Epithelial cell of proximal tubule (primary cell): ENCODE measurements around the gene RDH5. TPM values are rescaled to one million over a fixed set of nuclear protein-coding genes. Genes with fewer than 3 reads are reported as not detected.

ENCODE experiments used
- DNase-seq: peaks from one replicate; pipeline ENCODE4 v3.0.0-alpha.2; 2011; ENCODE audit warnings: low read depth
- H3K4me3 ChIP-seq: 2 replicates; pipeline ENCODE4 v1.5.1; 2011; ENCODE audit warnings: low read depth, mild to moderate bottlenecking, low read length
- CTCF ChIP-seq: conservative IDR thresholded peaks from 2 replicates; pipeline ENCODE4 v1.5.1; 2012; ENCODE audit warnings: low read depth, mild to moderate bottlenecking, low read length
- total RNA-seq: library from RNA; depleted of rRNA; stranded (reverse); fragments of >200 nt; gene quantifications from 2 replicates; pipeline ENCODE4 v1.2.3, GENCODE V29; 2015

RDH5 gene
- total RNA-seq, 1 donor from 2014 or later = 2.5 TPM

DNA sequence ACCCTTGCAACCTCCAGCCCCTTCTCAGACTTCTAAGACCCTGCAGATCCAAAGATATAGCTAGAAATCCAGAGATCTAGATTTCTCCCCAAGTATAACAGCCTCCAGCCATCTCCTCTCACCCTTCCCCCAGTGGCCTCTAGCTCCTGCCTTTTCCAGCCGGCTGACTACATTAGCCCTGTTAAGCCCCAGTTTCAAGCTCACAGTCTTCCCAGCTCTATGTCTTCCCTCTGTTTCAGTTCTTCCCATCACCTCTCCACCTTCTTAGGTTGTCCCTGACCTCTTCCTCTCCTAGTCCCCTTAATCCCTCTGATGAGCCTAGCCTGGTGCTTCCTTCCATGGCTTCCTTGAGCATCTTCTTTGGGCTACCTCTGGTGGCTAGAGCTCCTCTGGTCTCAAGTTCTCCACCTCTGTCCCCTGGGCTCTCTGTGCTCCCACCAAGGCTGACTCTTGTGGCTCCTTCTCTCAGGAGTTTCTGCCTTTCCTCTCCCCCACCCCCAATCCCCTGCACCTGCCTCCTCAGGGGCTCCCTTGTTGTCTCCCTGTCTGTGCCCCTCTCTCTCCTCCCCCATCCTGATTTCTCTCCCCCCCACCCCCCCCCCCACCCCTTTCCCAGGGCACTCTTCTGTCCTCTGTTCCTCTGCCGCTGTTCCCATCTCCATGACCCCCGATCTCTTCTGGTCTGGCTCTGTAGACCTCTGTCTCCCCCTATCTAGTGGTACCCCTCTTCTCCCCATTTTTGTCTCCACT lies 21.9 kb downstream of the RDH5 start:
- H3K4me3 ChIP-seq = peak overlapping the region; percentile 47
- no peak for DNase-seq
- TF ChIP-seq CTCF = no peak

DNA sequence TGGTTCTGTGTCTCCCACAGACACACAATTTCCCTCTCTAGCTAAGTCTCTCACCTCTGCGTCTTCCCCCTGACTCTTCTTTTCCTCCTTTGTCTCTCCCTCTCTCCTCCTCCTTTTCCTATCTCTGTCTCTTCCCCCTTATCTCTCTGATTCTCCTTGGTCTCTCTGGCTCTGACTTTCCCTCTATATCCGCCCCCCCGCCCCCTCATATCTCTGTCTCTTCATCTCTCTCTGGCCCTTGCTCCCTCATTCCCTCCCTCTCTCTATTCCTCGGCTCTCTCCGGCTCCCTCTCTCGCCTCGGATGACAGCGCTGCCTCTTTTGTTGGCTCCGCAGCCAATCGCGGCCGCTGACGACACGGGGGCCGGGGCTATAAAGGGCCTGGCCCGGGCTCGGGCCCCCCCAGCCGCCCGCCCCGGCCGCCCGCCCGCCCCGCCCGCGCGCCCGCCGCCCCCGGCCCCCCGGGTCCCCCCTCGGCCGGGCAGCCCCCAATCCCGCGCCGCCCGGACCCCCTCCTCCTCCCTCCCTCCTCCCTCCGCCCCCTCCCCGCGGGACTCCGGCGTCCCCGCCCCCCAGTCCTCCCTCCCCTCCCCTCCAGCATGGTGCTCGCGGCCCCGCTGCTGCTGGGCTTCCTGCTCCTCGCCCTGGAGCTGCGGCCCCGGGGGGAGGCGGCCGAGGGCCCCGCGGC lies 22.7 kb downstream of the RDH5 start, which contains the start of gene GDF11:
GDF11 (plus strand) TSS at position 404 of the 687 bp plus-strand sequence; CDS start at position 599, 195 bp downstream.
- TF ChIP-seq CTCF = no peak
- H3K4me3 ChIP-seq = peak within 1 kb of the TSS; percentile 64
- DNase-seq = no peak

DNA sequence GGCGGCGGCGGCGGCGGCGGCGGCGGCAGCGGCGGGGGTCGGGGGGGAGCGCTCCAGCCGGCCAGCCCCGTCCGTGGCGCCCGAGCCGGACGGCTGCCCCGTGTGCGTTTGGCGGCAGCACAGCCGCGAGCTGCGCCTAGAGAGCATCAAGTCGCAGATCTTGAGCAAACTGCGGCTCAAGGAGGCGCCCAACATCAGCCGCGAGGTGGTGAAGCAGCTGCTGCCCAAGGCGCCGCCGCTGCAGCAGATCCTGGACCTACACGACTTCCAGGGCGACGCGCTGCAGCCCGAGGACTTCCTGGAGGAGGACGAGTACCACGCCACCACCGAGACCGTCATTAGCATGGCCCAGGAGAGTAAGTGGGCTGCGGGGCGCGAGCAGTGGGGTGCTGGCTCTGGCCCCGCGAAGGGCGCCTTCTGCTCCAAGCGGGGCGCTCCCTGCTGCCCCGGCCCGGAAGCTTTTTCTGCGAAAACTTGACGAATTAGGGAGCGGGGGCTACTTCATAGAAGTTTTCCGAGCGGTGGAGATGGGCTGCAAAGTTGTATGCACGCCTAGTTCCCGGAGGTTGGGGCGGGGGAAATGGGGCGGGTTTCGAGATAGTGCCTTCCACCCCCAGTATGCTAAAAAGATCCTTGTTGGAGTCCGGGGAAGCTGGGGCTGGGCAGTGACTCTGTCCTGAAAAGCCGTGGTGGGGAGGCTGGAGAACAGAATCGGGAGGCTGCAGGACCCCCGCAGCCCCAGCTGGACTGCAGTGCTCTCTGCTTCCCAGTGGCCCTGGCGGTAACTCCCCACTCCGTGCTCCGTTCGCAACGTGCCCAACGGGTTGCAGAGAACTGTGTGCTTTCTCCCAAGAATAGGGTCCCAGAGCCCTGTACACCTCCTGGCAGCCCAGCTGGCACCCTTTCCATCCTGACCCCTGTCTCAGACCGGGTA lies 23.5 kb downstream of the RDH5 start:
- H3K4me3 ChIP-seq = peak overlapping the region; percentile 64
- no peak for TF ChIP-seq CTCF
- DNase-seq = no peak

- DNase-seq = no peak
- no peak for TF ChIP-seq CTCF
- H3K4me3 ChIP-seq = peak overlapping the region; percentile 64
Observed at GRCh38 chr12:55744340-55745030, 24.3 kb downstream of the RDH5 start.

DNA sequence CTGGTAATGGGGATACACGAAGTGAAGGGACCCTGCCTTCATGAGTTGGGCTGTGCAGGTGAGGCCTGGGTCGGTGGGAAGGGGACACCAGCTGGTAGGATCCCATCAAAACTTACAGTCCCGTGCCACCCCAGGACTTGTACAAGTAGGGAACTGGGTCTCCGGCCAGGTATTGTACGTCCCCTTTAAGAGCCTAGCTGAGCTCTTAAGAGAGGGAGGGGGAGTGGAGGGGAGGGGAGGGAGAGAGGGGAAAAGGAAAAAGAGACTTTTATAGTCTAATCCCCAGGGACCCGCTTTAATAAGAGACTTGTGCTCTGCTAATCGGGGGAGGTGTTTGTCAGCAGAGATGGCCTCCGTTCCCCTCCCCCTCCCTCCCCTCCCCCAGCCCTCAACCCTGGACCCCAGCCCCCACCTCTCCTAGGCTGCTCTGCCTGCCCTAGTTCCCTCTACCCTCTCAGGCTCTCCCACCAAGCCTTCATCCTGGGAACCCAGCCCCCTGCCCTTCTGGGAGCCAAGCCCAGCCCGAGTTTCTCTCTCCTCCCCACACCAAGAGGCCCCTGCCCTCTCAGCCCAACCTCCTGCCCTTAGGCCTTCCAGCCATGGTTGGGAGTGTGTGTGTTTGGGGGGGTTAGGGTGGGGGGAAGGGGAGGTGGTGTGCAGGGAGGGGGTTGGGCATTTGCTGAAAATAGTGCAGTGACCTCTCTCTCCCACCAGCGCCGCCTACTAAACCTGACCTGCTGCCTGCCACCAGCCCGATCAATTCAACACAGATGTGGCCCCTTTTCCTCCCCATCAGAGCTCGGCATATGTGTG lies 25.4 kb downstream of the RDH5 start:
- no peak for TF ChIP-seq CTCF
- DNase-seq = no peak
- no peak overlapping the region for H3K4me3 ChIP-seq
